ENCODE data around the gene SORCS2.

The SORCS2 gene

DNA sequence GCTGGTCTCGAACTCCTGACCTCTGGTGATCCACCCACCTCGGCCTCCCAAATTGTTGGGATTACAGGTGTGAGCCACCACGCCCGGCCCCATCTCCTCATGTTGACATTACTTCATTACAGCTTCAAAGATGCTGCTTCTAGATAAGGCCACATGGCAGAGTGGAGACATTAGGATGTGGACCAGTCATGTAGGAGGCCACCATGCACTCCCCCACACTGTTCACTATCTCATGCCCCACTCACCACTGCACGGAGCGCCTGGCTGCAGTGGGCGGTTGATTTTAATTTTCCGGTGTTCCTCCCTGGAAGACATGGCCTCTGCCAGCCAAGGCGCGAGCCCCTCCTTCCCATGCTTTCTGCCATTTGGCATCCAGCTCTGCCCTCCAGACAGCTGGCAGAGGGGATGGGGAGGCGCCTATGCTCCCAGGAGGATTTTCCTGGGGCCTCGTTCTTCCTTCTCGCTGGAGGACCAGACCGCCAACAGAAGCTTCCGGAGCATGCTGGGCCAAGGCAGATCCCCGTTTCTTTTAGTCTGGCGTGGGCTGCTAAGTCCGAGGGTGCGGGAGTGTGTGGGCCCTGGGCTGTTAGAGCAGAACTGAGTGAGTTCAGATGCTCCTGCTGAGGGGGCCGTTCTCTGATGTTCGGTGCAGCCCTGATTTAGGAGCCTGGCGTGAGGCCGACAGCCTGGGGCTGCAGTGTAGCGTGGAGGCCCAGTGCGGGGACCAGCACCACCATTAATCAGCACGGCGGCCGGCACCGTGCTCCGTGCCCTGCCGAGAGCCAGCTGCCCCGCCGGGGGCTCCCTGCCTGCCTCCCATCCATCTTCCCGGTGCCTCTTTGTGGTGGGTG lies 93.1 kb downstream of the SORCS2 start:
- no peak overlapping the region for H3K4me3 ChIP-seq (ENCODE audit: control insufficient read depth, low read depth, low read length)
- no peak for DNase-seq (ENCODE audit: low read depth)
- TF ChIP-seq, protein P1, sequence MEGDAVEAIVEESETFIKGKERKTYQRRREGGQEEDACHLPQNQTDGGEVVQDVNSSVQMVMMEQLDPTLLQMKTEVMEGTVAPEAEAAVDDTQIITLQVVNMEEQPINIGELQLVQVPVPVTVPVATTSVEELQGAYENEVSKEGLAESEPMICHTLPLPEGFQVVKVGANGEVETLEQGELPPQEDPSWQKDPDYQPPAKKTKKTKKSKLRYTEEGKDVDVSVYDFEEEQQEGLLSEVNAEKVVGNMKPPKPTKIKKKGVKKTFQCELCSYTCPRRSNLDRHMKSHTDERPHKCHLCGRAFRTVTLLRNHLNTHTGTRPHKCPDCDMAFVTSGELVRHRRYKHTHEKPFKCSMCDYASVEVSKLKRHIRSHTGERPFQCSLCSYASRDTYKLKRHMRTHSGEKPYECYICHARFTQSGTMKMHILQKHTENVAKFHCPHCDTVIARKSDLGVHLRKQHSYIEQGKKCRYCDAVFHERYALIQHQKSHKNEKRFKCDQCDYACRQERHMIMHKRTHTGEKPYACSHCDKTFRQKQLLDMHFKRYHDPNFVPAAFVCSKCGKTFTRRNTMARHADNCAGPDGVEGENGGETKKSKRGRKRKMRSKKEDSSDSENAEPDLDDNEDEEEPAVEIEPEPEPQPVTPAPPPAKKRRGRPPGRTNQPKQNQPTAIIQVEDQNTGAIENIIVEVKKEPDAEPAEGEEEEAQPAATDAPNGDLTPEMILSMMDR (IDR thresholded peaks at IDR 0.05; ENCODE audit: control insufficient read depth, insufficient read depth, low read depth, low read length, missing control alignments), result no peak

DNA sequence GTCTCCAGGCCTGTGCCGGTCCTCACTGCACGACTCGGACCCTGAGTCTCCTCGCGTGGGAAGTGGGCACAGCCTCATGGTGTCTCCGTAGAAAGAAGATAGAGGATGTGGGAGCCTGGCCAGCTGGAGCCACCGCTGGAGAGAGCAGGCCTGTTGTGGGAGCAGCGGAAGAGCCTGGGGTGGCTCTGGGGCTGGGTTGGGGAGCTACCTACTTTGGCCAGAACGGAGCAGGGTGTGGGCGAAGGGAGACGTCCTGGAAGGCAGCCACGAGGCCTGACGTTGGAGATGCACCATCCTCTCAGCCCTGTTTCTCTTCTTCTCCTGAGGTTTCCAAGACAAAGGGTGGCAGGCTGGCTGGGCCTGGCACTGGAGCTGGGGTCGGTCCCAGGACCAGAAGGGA lies 93.8 kb downstream of the SORCS2 start:
- DNase-seq (ENCODE audit: low read depth), result no peak
- H3K4me3 ChIP-seq (ENCODE audit: control insufficient read depth, low read depth, low read length), result no peak overlapping the region
- TF ChIP-seq, protein P1 (IDR thresholded peaks at IDR 0.05; ENCODE audit: control insufficient read depth, insufficient read depth, low read depth, low read length, missing control alignments), result no peak

DNA sequence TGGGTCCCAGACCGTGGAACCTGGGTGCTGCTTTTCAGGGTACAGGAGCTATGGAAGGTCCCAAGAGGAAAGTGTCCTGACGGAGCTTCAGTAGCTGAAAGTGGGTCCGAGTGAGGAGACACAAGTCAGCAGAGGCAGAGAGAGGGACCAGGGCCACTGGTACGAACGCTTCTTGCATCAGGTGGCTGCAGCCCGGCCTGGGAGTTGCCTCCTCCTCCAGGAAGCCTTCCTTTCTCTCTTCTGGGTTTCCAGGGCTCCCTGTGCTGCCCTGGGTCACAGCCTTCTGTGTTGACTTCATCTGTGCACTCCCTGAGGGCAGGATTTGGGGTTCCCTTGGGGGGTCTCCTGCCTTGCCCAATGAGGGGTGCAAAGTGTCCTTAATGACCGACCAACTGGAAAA lies 94.5 kb downstream of the SORCS2 start:
- TF ChIP-seq, protein P1 (IDR thresholded peaks at IDR 0.05; ENCODE audit: control insufficient read depth, insufficient read depth, low read depth, low read length, missing control alignments), result no peak
- H3K4me3 ChIP-seq (ENCODE audit: control insufficient read depth, low read depth, low read length), result no peak overlapping the region
- no peak for DNase-seq (ENCODE audit: low read depth)

DNA sequence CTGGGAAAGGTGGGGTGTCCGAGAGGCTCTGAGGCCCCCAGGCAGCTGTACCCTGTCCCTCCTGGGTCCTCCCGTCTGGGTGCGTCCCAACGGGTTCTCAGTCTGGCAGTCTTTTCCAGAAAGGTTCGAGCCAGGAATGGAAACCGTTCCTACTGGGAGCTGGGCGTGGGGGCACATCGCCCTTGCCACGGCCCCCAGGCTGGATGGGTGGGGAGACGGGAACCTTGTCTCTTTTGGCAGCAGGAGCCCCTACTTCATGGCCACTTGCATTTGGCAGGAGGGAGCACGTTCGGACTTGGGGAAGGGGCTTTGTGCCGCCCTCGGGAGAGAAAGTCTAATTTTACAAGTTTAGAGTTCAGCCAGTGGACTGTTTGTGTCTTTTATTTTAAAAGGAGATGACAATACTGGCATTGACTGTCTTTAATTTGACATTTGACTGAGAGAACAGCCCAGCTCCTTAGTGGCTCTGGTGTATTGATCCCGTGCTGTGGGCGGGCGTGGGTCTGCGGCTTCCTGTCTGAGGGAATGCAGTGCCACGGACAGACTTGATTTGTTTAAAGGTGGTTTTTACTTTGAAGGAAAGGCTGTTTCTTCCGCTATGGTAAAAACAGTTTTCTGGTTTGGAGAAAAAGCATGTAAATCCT lies 95.1 kb downstream of the SORCS2 start:
- DNase-seq (ENCODE audit: low read depth), result no peak
- TF ChIP-seq, protein P1 (IDR thresholded peaks at IDR 0.05; ENCODE audit: control insufficient read depth, insufficient read depth, low read depth, low read length, missing control alignments), result no peak
- H3K4me3 ChIP-seq (ENCODE audit: control insufficient read depth, low read depth, low read length), result no peak overlapping the region

DNA sequence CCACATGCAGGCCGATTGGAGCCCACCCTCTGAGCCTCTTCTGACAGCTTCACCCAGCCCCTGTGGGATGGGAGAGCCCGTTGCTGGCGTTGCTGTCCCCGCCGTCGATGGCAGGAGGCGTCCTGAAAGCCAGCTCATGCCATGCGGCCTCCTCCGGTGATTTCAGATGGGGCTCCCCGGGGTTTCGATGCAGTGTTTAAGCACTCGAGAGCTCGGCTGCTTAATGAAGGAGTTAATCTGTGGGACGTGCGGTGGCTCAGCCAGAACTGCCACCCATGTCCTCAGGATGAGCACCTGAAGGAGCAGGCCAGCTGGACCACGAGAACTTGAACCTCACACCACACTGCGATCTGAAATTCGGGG lies 95.6 kb downstream of the SORCS2 start:
- TF ChIP-seq, protein P1 (IDR thresholded peaks at IDR 0.05; ENCODE audit: control insufficient read depth, insufficient read depth, low read depth, low read length, missing control alignments), result no peak
- H3K4me3 ChIP-seq (ENCODE audit: control insufficient read depth, low read depth, low read length), result no peak overlapping the region
- no peak for DNase-seq (ENCODE audit: low read depth)

DNA sequence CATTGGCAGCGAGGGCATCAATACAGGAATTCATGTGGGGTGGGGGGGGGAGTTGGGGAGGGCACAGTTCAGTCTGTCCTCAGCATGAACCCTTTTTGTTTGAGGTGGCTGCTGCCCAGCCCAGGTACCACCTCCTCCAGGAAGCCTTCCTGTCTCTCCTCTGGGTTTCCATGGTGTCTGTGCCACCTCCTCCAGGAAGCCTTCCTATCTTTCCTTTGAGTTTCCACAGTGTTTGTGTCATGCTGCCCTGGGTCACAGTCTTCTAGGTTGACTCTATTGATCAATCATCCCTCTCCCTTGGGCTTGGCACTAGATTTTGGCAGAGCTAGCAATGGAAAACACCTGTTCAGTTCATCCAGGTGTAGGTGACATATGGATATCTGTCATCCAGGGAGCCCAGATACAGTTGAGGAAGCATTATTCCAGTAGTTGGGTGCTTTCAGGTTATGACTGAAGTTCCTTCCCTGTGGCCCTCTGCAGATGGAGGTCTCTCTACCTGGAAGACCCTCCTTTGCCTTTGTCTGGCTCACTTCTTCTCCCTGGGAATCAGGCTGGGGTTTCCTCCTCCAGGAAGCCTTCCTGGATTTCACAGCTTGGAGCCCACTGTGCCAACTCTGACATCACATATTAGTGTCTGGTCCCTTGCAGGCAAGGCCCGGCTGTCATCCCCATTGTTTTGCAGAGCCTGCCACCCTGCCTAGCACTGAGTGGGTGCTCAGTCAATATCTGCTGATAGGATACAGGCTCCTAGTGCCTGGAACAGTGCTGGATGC lies 96.6 kb downstream of the SORCS2 start:
- TF ChIP-seq, protein P1 (IDR thresholded peaks at IDR 0.05; ENCODE audit: control insufficient read depth, insufficient read depth, low read depth, low read length, missing control alignments), result no peak
- no peak for DNase-seq (ENCODE audit: low read depth)
- no peak overlapping the region for H3K4me3 ChIP-seq (ENCODE audit: control insufficient read depth, low read depth, low read length)
